HFF-Myc (cell line): ENCODE results near the gene PKNOX1.

Source experiments
- DNase-seq: peaks from one replicate; pipeline ENCODE4 v3.0.0-alpha.2; 2011; ENCODE audit warnings: low read depth; ENCODE audit errors: extremely low read depth
- H3K4me3 ChIP-seq: replicated peaks from 2 replicates; pipeline ENCODE4 v1.5.1; 2011; ENCODE audit warnings: low read depth, mild to moderate bottlenecking, control low read depth, low read length
- CTCF ChIP-seq: IDR thresholded peaks from 2 replicates; pipeline ENCODE4 v1.5.1; 2012; ENCODE audit warnings: mild to moderate bottlenecking, low read depth, low read length, control low read depth; ENCODE audit errors: missing control alignments

The PKNOX1 gene

DNA sequence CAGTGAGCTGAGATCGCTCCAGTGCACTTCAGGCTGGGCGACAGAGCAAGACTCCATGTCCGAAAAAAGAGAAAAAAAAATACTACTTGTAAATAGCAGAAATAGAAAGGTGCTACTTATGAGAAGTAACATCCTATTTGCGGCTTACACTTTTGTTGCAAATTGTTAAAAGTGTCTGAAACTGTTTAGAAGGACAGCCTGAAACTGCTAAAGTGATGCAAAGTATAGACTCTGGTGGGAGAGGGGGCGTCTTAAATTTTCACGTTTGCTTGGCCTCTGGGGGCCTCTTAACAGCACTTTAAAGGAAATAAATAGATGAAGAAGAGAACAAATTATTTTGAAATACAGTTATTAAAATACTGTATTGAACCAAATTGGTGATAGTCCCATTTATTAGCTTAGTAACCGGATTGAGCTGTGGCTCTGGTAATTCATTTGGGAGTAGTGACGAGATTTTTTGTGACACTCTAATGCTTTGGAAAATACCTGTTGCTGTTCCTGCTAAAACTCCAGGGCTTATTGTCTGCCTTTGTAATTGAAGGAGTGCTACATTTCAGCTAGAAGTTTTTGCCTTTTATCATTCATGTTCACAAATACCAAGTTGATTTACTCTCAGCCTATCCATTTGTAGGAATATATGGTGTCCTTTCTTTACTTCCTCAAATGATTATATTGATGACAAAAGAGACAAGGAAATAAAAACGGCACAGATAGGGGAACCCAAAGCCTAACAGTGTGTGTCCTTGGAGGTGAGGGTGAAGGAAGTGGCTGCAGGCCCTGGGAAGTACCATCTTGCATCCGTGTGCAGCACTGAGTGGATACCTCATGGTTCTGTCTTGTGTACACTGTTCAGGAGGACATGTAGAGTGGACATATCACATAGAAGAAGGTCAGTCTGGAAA lies 6.2 kb downstream of the PKNOX1 start:
- DNase-seq: no peak
- no peak for TF ChIP-seq CTCF
- no peak overlapping the region for H3K4me3 ChIP-seq

- no peak for TF ChIP-seq CTCF
- no peak for DNase-seq
- H3K4me3 ChIP-seq: no peak overlapping the region
Measured at GRCh38 chr21:42981214-42981523, 6.8 kb downstream of the PKNOX1 start.

DNA sequence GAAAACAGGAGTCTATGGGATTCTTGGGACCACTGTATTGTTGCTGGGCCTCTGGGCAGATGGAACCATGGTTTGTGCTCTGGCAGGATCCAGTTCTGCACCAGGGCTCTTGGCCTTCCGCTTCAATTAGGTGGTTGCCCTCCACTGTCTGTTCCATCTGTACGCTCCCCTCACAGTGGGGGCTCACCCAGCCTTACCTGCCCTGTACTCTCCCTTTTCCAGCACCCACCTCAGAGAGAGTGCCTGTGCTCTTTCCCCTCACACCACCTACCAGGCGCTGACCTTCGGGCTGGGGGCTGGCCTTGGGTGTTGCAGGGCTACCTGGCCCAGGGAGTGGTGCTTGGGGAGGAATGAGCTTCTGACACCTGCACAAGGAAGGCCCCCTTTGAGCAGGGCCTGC lies 7.5 kb downstream of the PKNOX1 start:
- DNase-seq: no peak
- TF ChIP-seq CTCF: no peak
- no peak overlapping the region for H3K4me3 ChIP-seq

- H3K4me3 ChIP-seq: no peak overlapping the region
- no peak for TF ChIP-seq CTCF
- DNase-seq: no peak
Measured at GRCh38 chr21:42983103-42983502, 8.7 kb downstream of the PKNOX1 start.

GRCh38 chr21:42983869-42984268 lies 9.5 kb downstream of the PKNOX1 start:
- no peak overlapping the region for H3K4me3 ChIP-seq
- no peak for TF ChIP-seq CTCF
- DNase-seq: no peak

- no peak overlapping the region for H3K4me3 ChIP-seq
- DNase-seq: no peak
- no peak for TF ChIP-seq CTCF
Measured at GRCh38 chr21:42986125-42986783, 11.9 kb downstream of the PKNOX1 start.
